GM12891 (cell line): ENCODE measurements around the gene HOXB6.

ENCODE experiments used
- POLR2A ChIP-seq: IDR thresholded peaks from 2 replicates; pipeline ENCODE4 v1.6.1; 2011; ENCODE audit warnings: low read depth, low read length, control low read depth
- POLR2AphosphoS5 ChIP-seq: IDR thresholded peaks from 2 replicates; pipeline ENCODE4 v1.6.1; 2011; ENCODE audit warnings: low read depth, low read length, control low read depth
- POU2F2 ChIP-seq: IDR thresholded peaks from 2 replicates; pipeline ENCODE4 v1.6.1; 2011; ENCODE audit warnings: low read depth, mild to moderate bottlenecking, control low read depth, low read length, moderate library complexity
- TAF1 ChIP-seq: IDR thresholded peaks from 2 replicates; pipeline ENCODE4 v1.6.1; 2011; ENCODE audit warnings: low read depth, low read length, control low read depth

- no peak for TF ChIP-seq POLR2AphosphoS5
- TF ChIP-seq TAF1, result no peak
- no peak for TF ChIP-seq POLR2A
- no peak for TF ChIP-seq POU2F2
Observed at GRCh38 chr17:48637323-48638260, 32.8 kb upstream of the HOXB6 start.
